Head of caudate nucleus (tissue), 42 donors: Measurements from ENCODE around the gene P2RX6.
A peak's percentile ranks its signal among the peaks of the same experiment; 100 is the strongest.
"Not testable (repeated sequence)": the region's sequence is repeated elsewhere in the genome, so short reads cannot be mapped to it uniquely, and the experiment has no call there.

Experiments
- DNase-seq, 42 donors: peaks; one replicate each; pipeline versions ENCODE4 v3.0.0 to v3.0.0-alpha.2; 2020 to 2021; ENCODE audit warnings: mixed read lengths in 7 of 42
- intact Hi-C: fragments of 100-400 bp; cut with DNase I; formaldehyde crosslinking; loops from one replicate; pipeline ENCODE4 v1.15.0; 2022

P2RX6 gene

GRCh38 chr22:21042978-21043859, 28.3 kb downstream of the P2RX6 start:
- intact Hi-C loops = no loop called here
- no peak for DNase-seq

- intact Hi-C loops = no loop called here
- DNase-seq = no peak
Measured at GRCh38 chr22:21043860-21044535, 29.0 kb downstream of the P2RX6 start.

- peak in 18 of 42 donors; percentile 5 to 49 (median 26) for DNase-seq
- intact Hi-C loops = no loop called here
Measured at GRCh38 chr22:21044931-21045584, 30.1 kb downstream of the P2RX6 start.

- intact Hi-C loops = no loop called here
- DNase-seq = peak; percentile 83 to 96 (median 92)
Measured at GRCh38 chr22:21045585-21046294, 30.8 kb downstream of the P2RX6 start, which contains the start of gene LRRC74B. LRRC74B (plus strand) TSS chr22:21045946; CDS start chr22:21045987, 41 bp downstream.

GRCh38 chr22:21047035-21047661, 32.2 kb downstream of the P2RX6 start:
- intact Hi-C loops = no loop called here
- DNase-seq = no peak

GRCh38 chr22:21047730-21048129, 32.8 kb downstream of the P2RX6 start:
- DNase-seq = no peak
- intact Hi-C loops = no loop called here

- intact Hi-C loops, DNase-seq: not testable (repeated sequence)
Measured at GRCh38 chr22:21048448-21048847, 33.5 kb downstream of the P2RX6 start.

- intact Hi-C loops, DNase-seq: not testable (repeated sequence)
Measured at GRCh38 chr22:21048965-21049364, 34.0 kb downstream of the P2RX6 start.

GRCh38 chr22:21051145-21051830, 36.3 kb downstream of the P2RX6 start:
- no peak for DNase-seq
- intact Hi-C loops = no loop called here

DNA sequence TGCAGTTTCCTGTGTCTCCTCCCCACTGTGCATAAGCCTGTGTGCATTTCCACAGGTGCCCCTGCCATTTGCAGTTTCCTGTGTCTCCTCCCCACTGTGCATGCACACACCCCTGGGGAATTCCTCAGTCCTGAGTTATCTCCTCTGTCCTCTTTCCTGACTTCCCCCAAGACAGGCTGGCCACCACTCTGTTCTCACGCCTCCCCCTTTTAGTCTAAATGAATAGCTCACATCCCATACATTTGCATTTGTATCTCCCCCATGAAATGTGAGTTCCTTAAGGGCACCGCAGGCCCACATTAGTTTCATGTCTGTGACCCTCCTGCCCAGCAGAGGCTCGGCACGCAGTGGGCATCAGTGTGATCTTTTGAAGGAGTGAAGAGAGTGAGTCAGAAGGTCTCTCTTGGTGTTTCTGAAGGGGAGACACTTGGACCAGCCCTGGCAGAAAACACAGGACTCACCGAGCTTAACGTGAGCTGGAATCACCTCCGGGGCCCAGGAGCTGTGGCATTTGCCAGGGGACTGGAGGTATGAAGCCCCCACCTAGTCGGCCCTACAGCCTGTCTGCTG, 37.0 kb downstream of the P2RX6 start:
- no peak for DNase-seq
- intact Hi-C loops = no loop called here

DNA sequence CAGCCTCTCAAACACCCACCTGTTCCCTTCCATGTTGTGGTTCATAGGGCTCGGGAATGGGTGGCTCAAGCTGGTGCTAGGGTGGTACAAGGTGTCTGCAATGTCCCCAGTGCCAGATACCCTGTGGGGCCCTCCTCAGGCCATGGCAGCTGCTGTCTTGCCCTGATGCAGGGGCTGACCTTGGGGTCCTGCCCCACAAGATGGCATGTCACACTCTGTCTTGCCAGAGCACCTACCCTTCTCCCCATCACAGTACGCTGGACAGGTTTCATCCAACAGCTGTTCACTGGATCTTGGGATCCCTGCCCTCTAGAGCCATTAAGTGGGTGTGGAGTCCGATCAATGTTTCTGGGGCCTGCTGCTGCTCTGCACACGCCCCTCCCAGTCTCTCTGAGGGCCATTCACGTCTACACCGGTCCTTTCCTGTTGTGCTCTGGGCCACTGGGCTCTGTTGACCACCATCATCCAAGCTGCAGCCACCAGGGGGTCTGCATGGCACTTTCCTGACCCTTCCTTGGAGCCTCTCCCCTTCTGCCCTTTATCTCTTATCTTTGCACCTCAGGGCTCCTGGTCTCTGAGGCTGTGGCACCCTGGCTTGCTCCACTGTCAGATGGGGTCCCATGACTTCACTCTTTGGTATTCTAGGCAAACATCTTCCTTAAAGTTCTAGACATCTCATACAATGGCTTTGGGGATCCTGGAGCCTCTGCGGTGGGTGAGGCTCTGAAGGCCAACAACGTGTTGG, 37.9 kb downstream of the P2RX6 start:
- DNase-seq = no peak

DNA sequence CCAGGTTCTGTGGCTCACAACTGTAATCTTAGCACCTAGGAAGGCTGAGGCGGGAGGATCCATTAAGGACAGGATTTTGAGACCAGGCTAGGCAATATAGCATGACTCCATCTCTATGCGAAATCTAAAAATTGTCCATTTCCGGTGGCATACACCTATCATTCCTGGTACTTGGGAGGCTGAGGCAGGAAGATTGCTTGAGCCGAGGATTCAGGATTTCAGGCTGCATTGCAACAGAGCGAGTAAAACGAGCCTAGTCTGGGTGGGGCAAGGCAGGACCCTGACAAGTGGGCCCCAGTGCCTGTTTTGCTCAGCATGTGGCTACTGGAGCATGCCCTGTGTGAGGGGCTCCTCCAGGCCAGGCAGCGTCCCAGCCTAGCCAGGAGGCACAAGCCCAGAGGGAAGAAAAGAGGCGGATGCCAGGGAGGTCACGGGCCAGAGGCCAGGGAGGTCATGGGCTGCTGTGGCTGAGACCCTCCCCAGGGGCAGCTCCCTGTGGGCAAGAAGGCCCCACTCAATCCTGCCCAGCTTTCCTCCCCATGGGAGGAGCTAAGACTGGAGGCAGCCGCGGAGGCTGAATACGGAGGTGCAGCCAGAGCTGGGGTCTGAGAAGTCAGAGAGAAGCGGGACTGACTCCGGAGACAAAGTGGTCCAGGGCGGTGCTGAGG, 39.2 kb downstream of the P2RX6 start:
- no peak for DNase-seq
- intact Hi-C loops = no loop called here

More for the DNA sequence above, 37.9 kb downstream of the P2RX6 start:
- intact Hi-C loops = no loop called here

DNA sequence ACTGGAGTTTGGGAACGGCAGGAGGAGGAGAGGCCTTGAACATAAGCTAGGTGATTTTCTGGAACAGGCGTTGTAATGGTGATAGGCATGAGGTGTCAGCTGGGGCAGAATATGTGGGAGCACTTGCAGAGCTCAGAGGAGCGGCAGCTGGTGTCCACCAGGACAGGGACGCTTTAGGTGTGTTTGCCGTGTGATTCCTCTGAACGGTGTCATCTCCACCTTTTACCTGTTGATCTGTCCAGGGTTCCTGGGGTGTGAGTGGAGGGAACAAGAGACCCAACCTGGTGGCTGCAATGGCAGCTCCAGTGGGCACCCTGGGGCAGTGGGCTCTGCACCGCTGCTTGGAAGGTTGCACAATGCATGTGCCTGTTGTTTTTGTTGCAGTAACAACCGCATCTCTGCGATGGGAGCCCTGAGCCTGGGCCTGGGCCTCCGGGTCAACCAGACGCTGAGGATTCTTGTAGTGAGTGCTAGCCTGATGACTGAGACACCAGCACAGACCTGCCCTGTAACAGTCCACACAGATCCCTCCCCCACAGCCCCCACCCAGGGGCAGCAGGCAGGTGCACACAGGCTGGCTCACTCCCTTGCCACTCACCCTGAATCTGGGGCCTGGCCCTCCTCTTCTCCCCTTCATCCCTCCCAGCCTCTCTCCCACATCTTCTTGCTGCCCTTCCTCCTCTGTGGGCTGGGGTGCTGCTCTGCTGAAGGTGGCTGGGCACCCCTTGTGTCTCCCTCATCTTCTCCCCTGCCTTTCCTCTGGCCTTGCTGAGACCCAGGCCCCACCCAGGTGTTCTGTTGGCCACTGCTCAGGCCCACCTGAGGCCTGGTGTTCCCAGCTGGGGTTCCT, 40.0 kb downstream of the P2RX6 start:
- intact Hi-C loops = no loop called here
- DNase-seq = no peak

DNA sequence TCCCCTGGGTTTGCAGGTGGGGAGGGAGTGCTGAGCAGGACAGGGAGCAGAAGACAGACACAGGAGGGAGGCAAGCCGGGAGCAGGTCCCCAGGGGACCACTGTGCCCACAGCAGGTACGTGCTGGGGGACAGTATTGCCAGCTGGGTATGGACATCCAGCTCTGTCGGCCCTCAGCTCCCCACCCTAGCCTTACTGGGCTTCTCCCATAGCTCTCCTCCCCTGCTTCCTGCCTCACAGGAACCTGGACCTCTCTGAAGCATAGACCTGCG, 40.5 kb downstream of the P2RX6 start:
- intact Hi-C loops = no loop called here
- no peak for DNase-seq

GRCh38 chr22:21055880-21056319, 40.9 kb downstream of the P2RX6 start:
- DNase-seq = no peak
- intact Hi-C loops = no loop called here

- intact Hi-C loops = not testable (repeated sequence)
Measured at GRCh38 chr22:21060363-21060762, 45.4 kb downstream of the P2RX6 start.

More at GRCh38 chr22:21060363-21060762, 45.4 kb downstream of the P2RX6 start:
- DNase-seq = not testable (repeated sequence)
